ENCODE data around the gene ROPN1.
A peak's percentile ranks its signal among the peaks of the same experiment; 100 is the strongest.
"Not testable (repeated sequence)": the region's sequence is repeated elsewhere in the genome, so short reads cannot be mapped to it uniquely, and the experiment has no call there.

The ROPN1 gene

DNA sequence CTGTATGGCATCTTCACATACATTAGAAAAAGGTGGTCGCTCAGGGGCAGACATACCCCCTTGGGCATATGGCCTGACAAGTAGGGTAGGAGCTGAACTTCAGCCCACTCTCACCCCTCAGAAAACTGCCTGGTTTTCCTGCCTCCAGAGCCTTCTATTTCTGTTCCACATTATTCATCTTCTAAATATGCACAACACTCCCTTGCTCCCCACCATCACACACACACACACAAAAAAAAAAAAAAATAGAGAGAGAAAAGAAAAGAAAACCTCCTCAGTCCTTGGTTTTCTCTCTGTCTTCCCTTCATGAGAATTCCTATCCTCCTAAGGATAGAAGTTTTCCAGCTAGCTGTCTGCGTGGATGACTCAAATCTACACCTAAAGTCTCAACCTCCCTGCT, 5.6 kb upstream of the ROPN1 start:
- DNase-seq (ENCODE audit: low spot score) = no peak

GRCh38 chr3:123993818-123994217, 1.9 kb upstream of the ROPN1 start:
- no peak for DNase-seq (ENCODE audit: low spot score)

DNA sequence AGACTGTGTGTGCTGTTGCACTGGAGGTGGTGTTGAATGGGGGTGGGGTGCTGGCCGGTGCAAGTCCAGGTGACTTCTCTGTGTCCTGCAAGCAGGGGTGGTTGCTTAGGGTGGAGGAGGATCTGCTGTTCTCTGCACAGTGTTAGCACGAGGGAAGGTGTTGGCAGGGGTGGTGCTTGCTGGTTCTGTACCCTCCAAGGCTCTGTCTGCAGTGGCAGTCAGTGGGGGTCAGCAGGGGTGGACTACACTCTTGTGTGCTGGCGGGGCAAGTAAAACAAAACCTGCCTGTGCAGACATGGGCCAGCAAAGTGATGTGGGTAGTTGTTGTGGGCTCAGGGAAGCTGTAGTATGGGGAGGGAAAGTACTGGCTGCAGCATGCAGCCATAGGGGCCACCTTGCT, 5.5 kb downstream of the ROPN1 start:
- no peak for DNase-seq (ENCODE audit: low spot score)

DNA sequence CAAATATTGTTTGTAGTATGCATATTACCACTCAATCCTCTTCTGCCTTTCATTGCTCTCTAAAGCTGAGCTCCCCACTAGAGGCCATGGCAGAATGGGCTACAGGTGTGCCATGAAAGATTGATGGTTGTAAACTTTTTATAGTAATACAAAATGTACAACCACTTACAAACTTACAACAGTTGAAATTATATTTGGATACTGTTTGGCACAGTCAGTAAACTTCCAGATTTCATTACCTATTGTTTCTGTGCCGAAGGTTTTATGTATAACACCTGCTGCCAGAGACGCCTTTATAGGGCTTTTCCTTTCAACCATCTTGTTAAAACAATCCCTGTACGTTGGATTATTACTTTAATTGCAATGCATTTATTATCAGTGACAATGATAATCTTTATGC, 7.0 kb downstream of the ROPN1 start:
- DNase-seq (ENCODE audit: low spot score) = no peak

DNA sequence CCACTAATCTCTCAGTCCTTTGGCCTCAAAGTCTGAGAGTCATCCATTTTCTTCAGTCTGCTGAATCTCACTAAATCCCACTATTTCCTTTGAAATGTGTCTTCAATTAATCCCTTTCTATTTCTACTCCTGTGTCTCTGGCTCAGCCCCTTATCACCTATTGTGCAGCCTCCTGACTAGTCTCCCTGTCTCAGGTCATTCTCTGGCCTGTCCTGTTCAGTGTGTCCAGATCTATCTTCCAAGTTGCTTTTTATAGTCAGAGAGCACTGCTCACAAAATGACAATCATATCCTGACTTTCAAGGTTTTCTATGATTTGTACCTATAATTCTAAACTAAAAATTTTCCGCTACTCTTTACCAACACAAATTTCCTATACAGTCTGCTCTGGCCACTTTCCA, 7.6 kb downstream of the ROPN1 start:
- no peak for DNase-seq (ENCODE audit: low spot score)

DNA sequence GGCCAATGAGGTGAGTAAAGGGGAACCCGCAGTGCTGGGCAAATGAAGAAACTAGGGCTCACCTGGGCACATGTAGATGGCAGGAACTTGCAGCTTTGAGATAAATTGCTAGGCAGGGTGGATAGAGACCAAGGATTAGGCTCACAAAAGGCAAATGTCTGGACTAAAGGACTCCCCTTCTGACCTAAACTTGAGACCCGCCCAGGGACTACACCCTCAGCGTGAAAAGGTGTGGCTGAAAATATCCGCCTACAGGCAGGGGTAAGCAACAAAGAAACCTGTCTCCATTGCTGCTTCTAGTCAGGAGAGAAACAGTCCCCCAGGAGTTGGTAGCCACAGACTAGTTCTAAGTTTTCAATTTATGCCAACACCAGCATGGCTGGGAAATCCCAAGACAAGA, 10.6 kb downstream of the ROPN1 start:
- not testable (repeated sequence) for DNase-seq (ENCODE audit: low spot score)

DNA sequence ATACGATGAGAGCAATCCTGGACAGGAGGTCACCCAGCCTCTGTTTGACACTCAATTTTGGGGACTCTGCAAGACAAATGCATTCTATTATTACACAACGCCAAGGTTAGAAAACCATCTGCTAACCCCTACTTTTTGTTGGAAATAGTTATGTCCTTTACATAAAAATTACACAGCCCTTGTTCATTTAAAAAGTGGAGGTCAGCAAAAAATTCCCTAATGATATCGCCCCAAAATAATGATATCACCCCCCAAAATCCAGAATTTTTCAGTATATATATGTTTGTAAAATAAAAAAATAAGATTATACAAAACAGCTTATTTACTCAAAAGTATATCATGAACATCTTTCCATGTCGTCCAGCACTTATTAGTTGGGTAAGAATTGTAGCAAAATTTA, 11.4 kb downstream of the ROPN1 start:
- DNase-seq (ENCODE audit: low spot score) = no peak

DNA sequence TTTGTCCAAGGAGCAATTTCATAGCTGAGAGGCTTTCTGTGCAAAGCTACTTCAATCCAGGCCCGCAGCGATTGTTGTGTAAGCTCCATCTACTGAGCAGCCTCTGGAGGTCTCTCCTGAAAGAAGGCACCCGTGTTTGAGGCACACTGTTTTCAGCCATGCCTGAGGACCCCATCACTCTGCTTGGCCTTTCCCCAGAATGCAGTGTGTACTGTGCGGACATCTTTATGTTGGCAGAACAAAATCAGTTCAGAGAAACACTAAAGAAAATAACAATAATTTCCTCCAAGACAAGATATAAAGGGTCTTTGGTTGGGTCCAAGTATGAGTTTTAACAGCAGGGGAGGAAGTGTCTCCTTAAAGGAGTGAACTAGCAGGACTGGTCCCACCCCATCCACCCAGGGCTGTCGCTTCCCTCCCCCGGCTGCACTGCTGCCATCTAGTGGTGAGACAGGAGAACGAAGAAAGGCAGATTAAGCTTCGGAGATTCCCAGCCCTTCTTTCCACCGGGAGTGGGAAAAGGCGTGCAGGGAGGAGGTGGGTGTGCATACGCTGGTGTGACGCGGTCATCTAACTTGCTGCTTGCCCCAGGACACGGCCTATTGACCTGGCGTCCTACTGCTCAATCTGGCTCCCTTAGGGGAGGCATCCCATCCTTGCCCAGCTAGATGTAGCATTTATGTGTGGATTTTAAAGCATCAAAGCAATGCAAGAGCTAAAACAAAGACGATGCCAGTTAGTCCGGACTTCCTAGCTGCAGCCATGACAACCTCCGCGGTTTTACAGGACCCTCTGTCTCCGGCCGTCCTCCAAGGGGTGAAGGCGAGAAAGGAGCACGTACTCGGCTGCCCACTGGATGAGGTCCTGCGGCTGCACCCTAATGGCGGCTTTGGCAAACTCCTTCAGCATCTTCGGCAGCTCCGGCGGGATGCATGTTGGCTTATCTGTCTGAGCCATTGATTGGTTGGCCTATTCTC, 12.1 kb downstream of the ROPN1 start:
- peak; percentile 47 for DNase-seq (ENCODE audit: low spot score)

DNA sequence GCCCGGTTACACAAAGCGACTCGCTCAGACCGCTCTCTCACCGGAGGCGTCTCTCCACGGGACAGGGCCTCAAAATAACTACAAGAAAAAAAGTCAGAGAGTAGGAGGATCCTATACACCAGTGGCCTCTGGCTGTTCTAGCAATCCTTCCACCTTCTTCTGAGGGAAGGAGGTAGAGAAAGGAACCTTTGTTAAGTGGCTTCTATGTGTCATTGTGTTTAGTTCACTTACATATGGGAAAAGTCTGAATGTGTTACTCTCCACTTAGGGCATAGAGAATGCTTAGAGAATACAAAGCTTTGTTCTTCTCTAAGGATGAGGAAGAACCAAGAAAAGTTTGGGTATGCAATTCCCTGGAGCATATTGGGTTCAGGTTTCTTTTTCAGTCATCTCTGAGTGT, 15.0 kb downstream of the ROPN1 start:
- DNase-seq (ENCODE audit: low spot score) = not testable (repeated sequence)

- not testable (repeated sequence) for DNase-seq (ENCODE audit: low spot score)
Observed at GRCh38 chr3:123976181-123976898, 15.6 kb downstream of the ROPN1 start.

DNA sequence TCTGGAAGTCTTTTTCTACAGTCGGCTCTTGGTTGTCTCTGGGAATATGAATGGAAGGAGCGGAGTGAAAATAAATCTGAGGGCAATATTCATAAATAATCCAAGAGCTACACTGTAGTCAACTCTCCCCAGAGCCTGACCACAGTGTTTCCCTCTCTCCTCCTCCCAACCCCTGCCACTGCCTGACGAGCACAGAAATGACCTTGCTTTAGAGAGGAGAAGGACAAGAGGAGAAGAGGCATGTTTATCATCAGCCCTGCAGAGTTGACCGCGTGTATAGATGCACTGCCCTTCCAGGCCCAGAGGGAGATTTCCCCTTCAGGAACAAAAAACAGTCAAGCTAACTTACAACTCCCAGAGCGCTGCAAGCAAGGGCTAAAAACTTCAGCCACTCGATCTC, 16.9 kb downstream of the ROPN1 start:
- DNase-seq (ENCODE audit: low spot score) = not testable (repeated sequence)

DNA sequence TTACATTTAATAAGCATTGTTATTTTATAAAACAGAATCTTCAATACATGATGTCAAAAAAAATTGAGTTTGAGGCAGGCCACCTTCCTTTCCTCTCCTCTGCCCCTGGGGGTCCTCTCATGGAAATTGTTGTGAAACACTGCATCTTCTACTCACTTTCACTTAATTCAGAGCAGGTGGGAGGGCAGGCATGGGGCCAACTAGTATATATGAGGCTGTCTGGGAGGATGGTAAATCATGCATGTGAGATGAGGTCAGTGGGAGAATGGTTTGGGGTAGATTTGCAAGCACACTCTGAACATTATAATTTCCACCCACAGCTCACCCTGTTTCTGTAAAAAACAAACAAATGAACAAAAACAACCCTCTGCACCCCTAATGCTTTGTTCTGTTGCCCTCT, 20.5 kb downstream of the ROPN1 start:
- DNase-seq (ENCODE audit: low spot score) = no peak

GRCh38 chr3:123967260-123967659, 24.7 kb downstream of the ROPN1 start:
- not testable (repeated sequence) for DNase-seq (ENCODE audit: low spot score)

GRCh38 chr3:123966799-123967198, 25.1 kb downstream of the ROPN1 start:
- DNase-seq (ENCODE audit: low spot score) = not testable (repeated sequence)

DNA sequence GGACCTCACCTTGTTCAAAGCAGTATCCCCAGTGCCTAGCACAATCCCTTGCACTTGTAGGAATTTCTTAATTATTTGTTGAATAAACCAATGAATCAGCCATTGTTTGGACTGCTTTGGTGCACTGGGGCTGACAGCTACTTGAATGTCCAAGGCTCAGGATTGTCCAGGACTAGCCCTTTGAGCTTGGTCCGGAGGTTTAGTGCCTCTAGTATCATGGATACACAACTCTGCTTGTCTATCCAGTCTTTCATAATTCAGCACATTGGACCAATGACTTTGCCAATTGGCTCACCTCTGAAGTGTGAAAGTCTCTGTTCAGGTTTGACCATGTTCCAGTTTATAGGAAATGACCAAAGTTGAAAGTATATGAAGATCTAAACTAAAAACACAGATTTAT, 27.1 kb downstream of the ROPN1 start:
- DNase-seq (ENCODE audit: low spot score) = not testable (repeated sequence)

DNA sequence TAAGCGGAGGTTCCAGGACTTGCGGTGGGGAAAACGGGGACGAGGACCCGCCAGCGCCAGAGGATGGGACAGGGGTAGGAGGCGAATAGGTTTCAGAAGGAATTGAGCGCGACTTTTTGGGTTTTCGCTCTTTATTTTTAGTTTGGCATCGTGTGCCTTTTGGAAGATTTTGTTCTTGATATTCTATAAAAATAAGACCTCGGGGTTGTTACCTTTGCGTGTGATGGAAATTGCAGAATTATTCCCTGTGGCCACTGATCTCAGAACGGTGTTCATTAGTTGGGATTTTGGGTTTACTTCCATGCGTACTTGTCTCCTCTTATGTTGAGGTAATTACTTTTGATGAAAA, 30.4 kb downstream of the ROPN1 start:
- no peak for DNase-seq (ENCODE audit: low spot score)

DNA sequence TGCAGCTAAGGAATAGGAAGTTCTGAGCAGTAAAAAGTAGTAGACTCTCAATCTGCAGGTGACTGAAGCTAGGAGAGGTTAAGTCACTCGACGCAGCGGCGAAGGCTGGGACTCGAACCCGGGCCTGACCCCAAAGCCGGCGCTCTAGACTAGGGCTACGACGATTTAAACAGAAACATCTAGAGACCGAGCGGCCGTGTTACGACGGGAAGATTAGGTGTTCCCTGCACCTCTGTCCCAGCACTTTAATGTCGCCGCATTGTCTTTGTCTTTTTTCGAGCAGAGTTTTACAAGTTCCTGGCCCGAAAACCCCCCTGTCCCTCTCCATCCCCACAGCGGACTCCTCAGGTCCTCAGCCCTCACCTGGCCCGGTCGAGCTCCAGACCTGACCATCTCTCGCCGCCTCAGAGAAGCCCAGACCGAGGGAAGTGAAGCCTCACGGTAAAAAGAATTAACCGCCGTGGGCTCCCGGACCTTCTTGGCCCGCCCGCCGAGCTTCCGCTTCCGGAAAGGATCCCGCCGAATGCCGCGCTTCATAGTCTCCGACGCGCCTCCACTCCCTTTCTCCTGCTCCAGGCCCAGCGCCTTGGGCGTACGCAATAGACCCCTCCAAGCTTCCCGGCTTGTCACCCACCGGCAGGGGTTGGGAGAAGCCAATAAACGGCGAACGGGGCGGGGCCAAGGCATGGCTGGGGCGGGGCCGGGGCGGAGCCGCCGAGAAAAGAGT, 31.0 kb downstream of the ROPN1 start, which contains the start of gene CCDC14:
TSS of gene CCDC14 (minus strand) at position 449 of the 727 bp plus-strand sequence. CDS start at position 393, 56 bp downstream.
- peak; percentile 80 for DNase-seq (ENCODE audit: low spot score)

- no peak for DNase-seq (ENCODE audit: low spot score)
Observed at GRCh38 chr3:123953735-123954134, 38.2 kb downstream of the ROPN1 start.

DNA sequence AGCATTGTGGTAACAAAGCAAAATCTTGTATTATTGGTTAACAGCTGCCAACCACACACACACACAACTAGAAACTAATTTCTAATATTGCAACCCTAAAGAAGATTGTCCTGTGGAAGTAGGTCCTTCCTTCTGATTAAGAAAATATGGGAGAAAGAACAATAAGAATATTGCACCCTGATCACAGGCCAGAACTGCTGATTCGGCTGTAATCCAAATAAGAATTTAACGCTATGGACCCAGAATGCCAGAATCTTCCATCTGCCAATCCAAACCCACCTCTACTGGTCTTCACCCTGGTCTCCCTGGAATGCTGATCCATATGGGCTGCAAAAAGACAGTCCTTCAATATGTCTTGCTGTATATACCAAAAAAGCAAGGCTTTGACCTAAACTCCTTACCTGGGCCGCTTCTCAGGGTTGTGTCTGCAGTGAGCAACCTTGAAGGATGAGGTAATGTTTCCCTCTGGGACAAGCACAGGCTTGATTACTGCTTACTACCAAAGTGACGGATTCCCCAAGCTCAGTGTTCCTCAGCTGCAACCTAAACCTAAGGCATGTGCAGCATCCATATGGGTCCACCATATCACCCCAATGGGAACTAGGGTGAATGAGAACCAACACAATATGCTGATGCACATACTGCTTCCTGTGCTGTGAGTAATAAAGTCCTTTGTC, 38.9 kb downstream of the ROPN1 start:
- no peak for DNase-seq (ENCODE audit: low spot score)

GRCh38 chr3:123951522-123952447, 40.1 kb downstream of the ROPN1 start:
- DNase-seq (ENCODE audit: low spot score) = no peak

- no peak for DNase-seq (ENCODE audit: low spot score)
Observed at GRCh38 chr3:123949641-123950040, 42.3 kb downstream of the ROPN1 start.

All from globus pallidus (tissue), 1 donor.